Measurements from ENCODE around the gene ZNF19.
"Not testable (repeated sequence)": the region's sequence is repeated elsewhere in the genome, so short reads cannot be mapped to it uniquely, and the experiment has no call there.

The ZNF19 gene

DNA sequence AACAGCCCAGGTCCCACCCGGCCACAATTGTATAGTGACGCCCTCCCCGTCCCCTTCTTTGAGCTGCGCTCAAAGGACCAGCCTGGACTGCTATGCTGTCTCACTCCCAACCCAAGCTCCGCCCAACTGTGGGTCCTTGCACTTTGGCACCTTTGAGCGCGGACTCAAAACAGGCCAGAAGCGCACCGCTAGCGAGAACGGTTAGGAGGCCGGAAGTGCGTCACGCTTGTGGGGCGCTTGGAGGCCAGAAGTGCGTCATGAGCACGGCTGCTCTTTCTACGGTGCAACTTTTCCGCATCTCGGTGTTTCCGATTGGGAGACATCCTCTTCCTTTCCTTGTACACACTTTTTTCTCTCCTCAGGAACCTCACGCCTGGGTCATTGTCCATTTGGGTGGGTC lies at the start of gene ZNF19:
ZNF19 (minus strand) TSS at position 203 of the 400 bp plus-strand sequence. CDS start 7,210 bp downstream, outside the sequence.
- H3K4me3 Mint-ChIP-seq, result no peak within 1 kb of the TSS
- ATAC-seq, result no peak
- H3K9me3 Mint-ChIP-seq, result peaks cover 3% of the 10 kb centered on the region
- H3K27ac Mint-ChIP-seq, result no peak within 1 kb of the TSS
- no peaks in the 10 kb centered on the region for H3K4me1 Mint-ChIP-seq
- H3K36me3 Mint-ChIP-seq, result no peaks in the 10 kb centered on the region
- H3K27me3 Mint-ChIP-seq, result no peaks in the 10 kb centered on the region

DNA sequence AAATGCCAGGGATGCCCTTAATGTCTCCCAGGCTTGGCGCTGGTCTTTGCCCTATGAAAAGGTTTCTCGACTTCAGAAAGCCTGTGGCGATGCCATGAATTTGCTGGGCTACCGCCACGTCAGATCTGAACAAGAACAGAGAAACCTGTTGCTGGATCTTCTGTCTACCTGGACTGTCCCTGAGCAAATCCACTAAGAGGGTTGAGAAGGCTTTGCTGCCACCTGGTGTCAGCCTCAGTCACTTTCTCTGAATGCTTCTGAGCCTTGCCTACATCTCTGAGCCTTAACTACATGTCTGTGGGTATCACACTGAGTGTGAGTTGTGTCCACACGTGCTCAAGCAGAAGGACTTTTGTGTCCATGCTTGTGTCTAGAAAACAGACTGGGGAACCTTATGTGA lies 48.5 kb upstream of the ZNF19 start:
- H3K4me3 Mint-ChIP-seq, result no peak overlapping the region
- H3K9me3 Mint-ChIP-seq, result no peaks in the 10 kb centered on the region
- peaks cover 8% of the 10 kb centered on the region for H3K27me3 Mint-ChIP-seq
- H3K27ac Mint-ChIP-seq, result peak overlapping the region; percentile 40
- no peaks in the 10 kb centered on the region for H3K36me3 Mint-ChIP-seq
- ATAC-seq, result peak; percentile 77
- H3K4me1 Mint-ChIP-seq, result peaks cover 20% of the 10 kb centered on the region

DNA sequence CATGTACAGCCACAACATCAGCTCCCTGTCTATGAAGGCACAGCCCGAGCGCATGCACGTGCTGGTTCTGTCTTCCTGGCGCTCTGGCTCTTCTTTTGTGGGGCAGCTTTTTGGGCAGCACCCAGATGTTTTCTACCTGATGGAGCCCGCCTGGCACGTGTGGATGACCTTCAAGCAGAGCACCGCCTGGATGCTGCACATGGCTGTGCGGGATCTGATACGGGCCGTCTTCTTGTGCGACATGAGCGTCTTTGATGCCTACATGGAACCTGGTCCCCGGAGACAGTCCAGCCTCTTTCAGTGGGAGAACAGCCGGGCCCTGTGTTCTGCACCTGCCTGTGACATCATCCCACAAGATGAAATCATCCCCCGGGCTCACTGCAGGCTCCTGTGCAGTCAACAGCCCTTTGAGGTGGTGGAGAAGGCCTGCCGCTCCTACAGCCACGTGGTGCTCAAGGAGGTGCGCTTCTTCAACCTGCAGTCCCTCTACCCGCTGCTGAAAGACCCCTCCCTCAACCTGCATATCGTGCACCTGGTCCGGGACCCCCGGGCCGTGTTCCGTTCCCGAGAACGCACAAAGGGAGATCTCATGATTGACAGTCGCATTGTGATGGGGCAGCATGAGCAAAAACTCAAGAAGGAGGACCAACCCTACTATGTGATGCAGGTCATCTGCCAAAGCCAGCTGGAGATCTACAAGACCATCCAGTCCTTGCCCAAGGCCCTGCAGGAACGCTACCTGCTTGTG lies 47.8 kb upstream of the ZNF19 start:
- no peak overlapping the region for H3K4me3 Mint-ChIP-seq
- H3K4me1 Mint-ChIP-seq, result peaks cover 13% of the 10 kb centered on the region
- no peak for ATAC-seq
- H3K27ac Mint-ChIP-seq, result no peak overlapping the region
- H3K36me3 Mint-ChIP-seq, result no peaks in the 10 kb centered on the region
- peaks cover 1% of the 10 kb centered on the region for H3K27me3 Mint-ChIP-seq
- H3K9me3 Mint-ChIP-seq, result no peaks in the 10 kb centered on the region

DNA sequence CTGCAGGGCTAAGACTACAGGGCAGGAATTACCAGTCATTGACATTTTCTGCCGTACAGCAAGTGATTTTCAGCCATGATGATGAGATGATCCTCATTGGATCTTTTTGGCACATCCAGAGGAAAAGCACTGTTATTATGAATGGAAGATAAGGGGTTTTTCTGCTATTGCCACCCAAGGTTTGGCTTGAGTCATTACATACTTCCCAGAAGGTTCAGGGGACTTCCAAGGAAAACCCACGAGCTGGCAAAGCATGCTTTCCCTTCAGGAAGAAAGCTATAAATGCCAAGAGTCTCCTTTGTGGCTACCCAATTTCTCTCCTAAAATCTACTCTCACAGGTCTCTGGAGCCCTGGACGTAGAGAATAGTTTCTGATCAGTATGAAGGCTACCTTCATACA lies 43.2 kb upstream of the ZNF19 start:
- H3K9me3 Mint-ChIP-seq, result no peaks in the 10 kb centered on the region

GRCh38 chr16:71528863-71529262 lies 39.7 kb upstream of the ZNF19 start:
- Mint-ChIP-seq H3K27me3 (peaks cover 44% of the 10 kb centered on the region), H3K9me3 (no peaks in the 10 kb centered on the region), H3K27ac (no peak overlapping the region), H3K4me3 (no peak overlapping the region), H3K36me3 (no peaks in the 10 kb centered on the region), H3K4me1 (peaks cover 9% of the 10 kb centered on the region)
- ATAC-seq, result no peak

More for the DNA sequence above, 43.2 kb upstream of the ZNF19 start:
- peaks cover 28% of the 10 kb centered on the region for H3K27me3 Mint-ChIP-seq
- H3K36me3 Mint-ChIP-seq, result no peaks in the 10 kb centered on the region
- H3K27ac Mint-ChIP-seq, result no peak overlapping the region
- H3K4me1 Mint-ChIP-seq, result no peaks in the 10 kb centered on the region
- no peak overlapping the region for H3K4me3 Mint-ChIP-seq
- no peak for ATAC-seq

DNA sequence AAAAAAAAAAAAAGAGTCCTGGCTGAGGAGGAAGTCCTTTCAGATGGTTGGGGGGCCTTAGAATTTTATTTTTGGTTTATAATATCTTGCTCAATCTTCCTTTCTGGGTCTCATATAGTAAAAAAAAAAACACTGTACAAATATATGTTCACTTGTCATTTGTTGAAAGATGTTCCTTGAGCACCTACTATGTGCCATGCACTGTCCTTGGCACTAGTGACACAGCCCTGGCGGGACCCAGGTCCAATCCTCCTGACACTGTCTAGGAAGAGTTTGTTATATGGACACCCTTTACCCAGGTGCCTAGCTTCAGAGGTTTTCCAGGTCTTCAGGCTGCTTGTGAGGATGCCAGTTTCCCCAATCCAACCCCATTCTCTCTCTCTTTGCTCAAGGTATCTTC lies 39.1 kb upstream of the ZNF19 start:
- Mint-ChIP-seq H3K27ac (no peak overlapping the region), H3K4me1 (peaks cover 9% of the 10 kb centered on the region), H3K36me3 (no peaks in the 10 kb centered on the region), H3K4me3 (no peak overlapping the region), H3K27me3 (peaks cover 44% of the 10 kb centered on the region), H3K9me3 (no peaks in the 10 kb centered on the region)
- ATAC-seq, result no peak

DNA sequence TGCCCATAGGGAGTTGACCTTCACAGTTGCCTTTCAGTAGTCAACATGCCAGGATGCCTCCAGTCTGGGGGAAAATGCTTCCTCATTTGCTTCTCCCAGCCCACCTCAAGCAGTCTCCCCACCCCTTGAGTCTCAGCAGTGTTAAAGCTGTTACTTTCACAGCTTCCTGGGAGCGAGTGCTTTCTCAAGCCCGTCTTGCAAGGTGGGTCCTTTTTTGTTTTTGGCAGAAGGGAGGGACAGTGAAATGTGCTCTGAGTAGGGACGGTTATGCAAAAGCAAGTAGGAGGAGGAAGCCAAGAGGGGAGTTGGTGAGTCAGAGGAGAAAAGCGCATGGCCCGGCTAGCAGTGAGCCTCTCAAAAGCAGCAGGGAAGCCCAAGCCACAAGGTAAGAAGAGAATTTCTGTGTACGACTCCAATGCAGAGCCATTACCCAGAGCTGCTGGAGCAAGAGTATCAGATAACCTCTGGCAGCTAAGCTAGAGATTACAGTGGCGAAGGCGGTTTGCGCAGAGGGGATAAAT lies 37.0 kb upstream of the ZNF19 start, which contains the start of gene CHST4:
CHST4 (plus strand) TSS at position 316 of the 521 bp plus-strand sequence. CDS start 10,252 bp downstream, outside the sequence.
- Mint-ChIP-seq H3K36me3 (no peaks in the 10 kb centered on the region), H3K27ac (peak within 1 kb of the TSS; percentile 58), H3K27me3 (peaks cover 61% of the 10 kb centered on the region), H3K4me1 (peaks cover 9% of the 10 kb centered on the region), H3K9me3 (no peaks in the 10 kb centered on the region), H3K4me3 (peak within 1 kb of the TSS; percentile 54)
- ATAC-seq, result peak; percentile 58

GRCh38 chr16:71524566-71525553 lies 35.7 kb upstream of the ZNF19 start:
- Mint-ChIP-seq H3K4me3 (no peak overlapping the region), H3K36me3 (no peaks in the 10 kb centered on the region), H3K27me3 (peaks cover 55% of the 10 kb centered on the region), H3K27ac (no peak overlapping the region), H3K9me3 (no peaks in the 10 kb centered on the region), H3K4me1 (peaks cover 9% of the 10 kb centered on the region)
- ATAC-seq, result no peak

DNA sequence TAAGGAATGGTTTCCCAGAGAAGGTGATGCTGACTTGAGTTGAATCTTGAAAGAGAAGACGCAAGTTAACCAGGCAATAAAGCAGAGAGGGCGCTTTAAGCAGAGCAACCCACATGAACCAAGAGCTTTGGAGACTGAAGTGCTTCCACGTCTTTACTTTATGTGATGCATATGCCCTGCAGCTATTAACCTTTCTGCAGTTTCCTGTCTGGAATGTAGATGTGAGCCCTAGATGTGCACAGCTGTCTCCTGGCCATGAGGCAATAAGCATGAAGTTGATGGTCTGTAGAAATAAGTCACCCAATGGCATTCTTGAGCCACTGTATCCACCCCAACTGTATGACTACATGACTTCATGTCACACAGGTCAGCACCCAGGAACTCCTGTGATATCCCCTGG lies 31.4 kb upstream of the ZNF19 start:
- no peak overlapping the region for H3K4me3 Mint-ChIP-seq
- no peak overlapping the region for H3K27ac Mint-ChIP-seq

DNA sequence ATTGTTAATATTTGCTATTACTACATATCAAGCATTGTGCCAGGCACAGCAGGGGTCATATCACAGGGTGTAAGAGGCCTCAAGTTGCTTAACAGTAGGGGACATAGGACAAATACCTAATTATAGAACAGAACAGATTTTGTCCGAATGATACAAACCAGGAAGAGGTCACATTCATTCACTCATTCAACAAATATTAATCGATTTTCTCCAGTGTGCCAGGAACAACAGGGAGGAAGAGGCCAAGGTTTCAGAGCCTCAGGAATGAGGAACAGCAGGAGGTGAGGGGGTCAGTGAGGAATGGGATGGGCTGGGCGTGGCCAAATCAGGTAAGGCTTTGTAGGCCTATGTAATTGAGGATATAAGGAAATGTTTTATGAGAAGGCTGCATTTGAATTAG lies 25.9 kb upstream of the ZNF19 start:
- Mint-ChIP-seq H3K27ac (no peak overlapping the region), H3K36me3 (no peaks in the 10 kb centered on the region), H3K4me1 (no peaks in the 10 kb centered on the region), H3K9me3 (no peaks in the 10 kb centered on the region), H3K4me3 (no peak overlapping the region), H3K27me3 (peaks cover 18% of the 10 kb centered on the region)
- ATAC-seq, result no peak

More for the DNA sequence above, 31.4 kb upstream of the ZNF19 start:
- H3K36me3 Mint-ChIP-seq, result no peaks in the 10 kb centered on the region
- peaks cover 29% of the 10 kb centered on the region for H3K27me3 Mint-ChIP-seq
- H3K4me1 Mint-ChIP-seq, result no peaks in the 10 kb centered on the region
- no peak for ATAC-seq
- no peaks in the 10 kb centered on the region for H3K9me3 Mint-ChIP-seq

GRCh38 chr16:71514476-71514875 lies 25.4 kb upstream of the ZNF19 start:
- H3K36me3 Mint-ChIP-seq, result no peaks in the 10 kb centered on the region
- H3K9me3 Mint-ChIP-seq, result no peaks in the 10 kb centered on the region
- H3K27ac Mint-ChIP-seq, result no peak overlapping the region
- H3K27me3 Mint-ChIP-seq, result peaks cover 18% of the 10 kb centered on the region
- no peak overlapping the region for H3K4me3 Mint-ChIP-seq
- no peak for ATAC-seq
- no peaks in the 10 kb centered on the region for H3K4me1 Mint-ChIP-seq

DNA sequence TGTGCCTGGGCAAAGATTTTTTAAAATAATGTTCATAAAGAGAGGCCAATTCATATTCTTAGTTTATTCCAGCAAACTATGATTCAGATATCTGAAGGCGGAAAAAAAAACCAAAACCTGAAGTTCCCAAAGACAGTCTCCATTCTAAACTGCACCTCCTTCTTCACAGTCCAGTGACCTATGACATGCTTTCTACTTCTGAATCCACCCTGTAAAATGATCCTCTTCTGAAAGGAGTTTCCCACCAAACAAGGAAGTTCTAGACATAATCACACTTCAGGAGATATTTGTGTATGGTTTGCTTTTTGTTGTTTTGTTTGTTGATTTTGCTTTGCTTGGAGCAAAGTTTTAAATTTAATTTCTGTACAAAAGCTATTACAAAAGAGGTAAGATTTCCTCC lies 24.2 kb upstream of the ZNF19 start:
- H3K36me3 Mint-ChIP-seq, result no peaks in the 10 kb centered on the region
- no peak overlapping the region for H3K27ac Mint-ChIP-seq
- H3K4me1 Mint-ChIP-seq, result no peaks in the 10 kb centered on the region
- H3K4me3 Mint-ChIP-seq, result no peak overlapping the region
- no peaks in the 10 kb centered on the region for H3K9me3 Mint-ChIP-seq
- ATAC-seq, result no peak
- H3K27me3 Mint-ChIP-seq, result peaks cover 18% of the 10 kb centered on the region

DNA sequence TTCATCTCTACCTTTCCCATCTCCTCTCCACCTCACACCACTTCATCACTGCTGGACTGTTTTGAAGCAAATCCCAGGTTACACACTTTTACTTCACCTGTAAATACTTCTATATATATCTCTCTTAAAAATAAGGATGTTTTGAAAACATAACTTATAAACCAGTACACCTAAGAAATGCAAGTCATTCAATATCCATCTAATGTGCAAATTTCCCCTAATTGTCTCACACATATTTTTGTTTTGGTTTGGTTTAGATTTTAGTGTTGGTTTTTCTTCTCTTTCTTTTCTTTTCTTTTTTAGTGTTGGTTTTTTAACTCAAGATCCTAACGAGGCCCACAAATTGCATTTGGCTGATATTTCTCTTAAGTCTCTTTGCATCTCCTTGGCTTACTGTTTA lies 17.9 kb upstream of the ZNF19 start:
- no peak for ATAC-seq
- Mint-ChIP-seq H3K4me1 (no peaks in the 10 kb centered on the region), H3K36me3 (no peaks in the 10 kb centered on the region), H3K27ac (no peak overlapping the region), H3K9me3 (no peaks in the 10 kb centered on the region), H3K27me3 (peaks cover 16% of the 10 kb centered on the region), H3K4me3 (no peak overlapping the region)

DNA sequence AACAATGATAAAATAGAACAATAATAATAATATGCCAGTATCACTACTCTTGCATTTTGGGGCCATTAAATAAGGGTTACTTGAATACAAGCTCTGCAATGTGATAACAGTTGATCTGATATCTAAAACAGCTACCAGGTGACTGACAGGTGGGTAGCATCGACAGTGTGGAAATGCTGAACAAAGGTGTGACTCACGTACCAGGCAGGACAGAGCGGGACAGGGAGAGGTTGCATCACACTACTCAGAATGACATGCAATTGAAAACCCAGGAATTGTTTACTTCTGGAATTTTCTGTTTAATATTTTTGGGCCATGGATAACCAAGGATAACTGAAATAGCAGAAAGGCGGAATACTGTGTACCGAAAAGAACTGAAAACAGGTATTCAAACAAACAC lies 15.8 kb upstream of the ZNF19 start:
- H3K27ac Mint-ChIP-seq, result no peak overlapping the region
- no peaks in the 10 kb centered on the region for H3K9me3 Mint-ChIP-seq
- no peaks in the 10 kb centered on the region for H3K36me3 Mint-ChIP-seq
- H3K4me3 Mint-ChIP-seq, result no peak overlapping the region
- H3K27me3 Mint-ChIP-seq, result peaks cover 17% of the 10 kb centered on the region
- no peaks in the 10 kb centered on the region for H3K4me1 Mint-ChIP-seq
- ATAC-seq, result no peak

DNA sequence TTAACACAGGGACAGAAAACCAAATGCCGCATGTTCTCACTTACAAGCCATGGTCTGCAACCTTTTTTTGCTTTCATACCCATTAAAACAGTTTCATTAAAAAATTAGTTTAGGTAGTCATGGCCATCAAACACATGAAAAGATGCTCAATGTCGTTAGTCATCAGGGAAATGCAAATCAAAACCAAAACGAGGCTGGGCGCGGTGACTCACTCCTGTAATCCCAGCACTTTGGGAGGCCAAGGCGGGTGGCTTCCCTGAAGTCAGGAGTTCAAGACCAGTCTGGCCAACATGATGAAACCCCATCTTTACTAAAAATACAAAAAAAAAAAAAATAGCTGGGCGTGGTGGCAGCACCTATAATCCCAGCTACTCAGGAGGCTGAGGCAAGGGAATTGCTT lies 14.9 kb upstream of the ZNF19 start:
- H3K27me3 Mint-ChIP-seq, result peaks cover 17% of the 10 kb centered on the region
- not testable (repeated sequence) for H3K27ac Mint-ChIP-seq, ATAC-seq, H3K4me3 Mint-ChIP-seq, H3K9me3 Mint-ChIP-seq, H3K36me3 Mint-ChIP-seq, H3K4me1 Mint-ChIP-seq
